Activated CD4-positive, alpha-beta memory T cell treated with anti-CD3 and anti-CD28 coated beads, Interleukin-2, amount 10 ng/mL, durations not matched to agents 7 days and 5 days (primary cell): ENCODE data around the gene SLCO4A1. TPM values are rescaled to one million over a fixed set of nuclear protein-coding genes. Genes with fewer than 3 reads are reported as not detected.

ENCODE experiments used
- CTCF ChIA-PET: fragments of 350-600 bp; sonication (Branson Sonifier 250); formaldehyde crosslinking; loops from one replicate; lab custom pipeline; 2021; ENCODE audit warnings: antibody characterized with exemption, inconsistent platforms; lab: Charles Lee
- POLR2A ChIA-PET: fragments of 350-600 bp; sonication (Branson Sonifier 250); formaldehyde crosslinking; loops from one replicate; lab custom pipeline; 2021; ENCODE audit warnings: antibody characterized with exemption; lab: Charles Lee
- DNase-seq: peaks from one replicate; pipeline ENCODE4 v3.0.0-alpha.2; 2020
- H3K27ac Mint-ChIP-seq: one replicate; pipeline ENCODE4 v1.8.0; 2021; ENCODE audit warnings: mild to moderate bottlenecking, mixed read lengths
- H3K27me3 Mint-ChIP-seq: one replicate; pipeline ENCODE4 v1.8.0; 2021; ENCODE audit warnings: mixed read lengths
- H3K36me3 Mint-ChIP-seq: one replicate; pipeline ENCODE4 v1.8.0; 2021; ENCODE audit warnings: low read depth, mixed read lengths
- H3K4me1 Mint-ChIP-seq: one replicate; pipeline ENCODE4 v1.8.0; 2021; ENCODE audit warnings: mixed read lengths
- H3K4me3 Mint-ChIP-seq: one replicate; pipeline ENCODE4 v1.8.0; 2021; ENCODE audit warnings: mild to moderate bottlenecking, mixed read lengths
- H3K9me3 Mint-ChIP-seq: one replicate; pipeline ENCODE4 v1.8.0; 2021; ENCODE audit warnings: mixed read lengths
- total RNA-seq, 2 experiments: library from RNA; stranded (reverse); gene quantifications; one replicate each; pipeline ENCODE4 v1.2.3, GENCODE V29; 2021

SLCO4A1 gene
- total RNA-seq, 2 experiments from 2014 or later: 51.5 to 51.7 TPM

DNA sequence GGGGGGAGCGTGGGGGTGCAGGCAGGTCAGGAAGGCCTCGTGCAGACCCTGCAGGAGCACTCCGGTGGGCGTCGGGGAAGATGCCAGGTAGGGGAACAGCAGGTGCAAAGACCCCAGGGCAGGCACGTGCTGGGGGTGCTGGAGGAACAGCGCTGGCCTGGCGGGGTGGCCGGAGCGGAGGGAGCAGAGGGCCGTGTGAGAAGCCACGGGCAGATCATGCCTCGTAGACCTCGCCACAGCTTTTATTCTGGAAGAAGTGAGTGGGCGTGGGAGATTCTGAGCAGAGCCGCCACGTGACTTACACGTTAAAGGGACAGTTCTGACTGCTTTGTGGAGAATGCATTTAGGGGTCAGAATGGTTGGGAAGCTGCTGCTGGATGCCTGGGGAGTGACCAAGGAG is 75.6 kb downstream of the SLCO4A1 start:
- no peak overlapping the region for H3K27ac Mint-ChIP-seq
- H3K4me3 Mint-ChIP-seq: no peak overlapping the region
- POLR2A ChIA-PET: no interaction called here
- no peak for DNase-seq
- H3K4me1 Mint-ChIP-seq: peaks cover 27% of the 10 kb centered on the region
- CTCF ChIA-PET: interaction anchor here (1.1 kb wide), 1 partner anchor 45 kb away, joined by 3 read pairs; no protein-coding TSS in a partner anchor
- H3K36me3 Mint-ChIP-seq: peaks cover 26% of the 10 kb centered on the region
- peaks cover 58% of the 10 kb centered on the region for H3K27me3 Mint-ChIP-seq
- H3K9me3 Mint-ChIP-seq: peaks cover 12% of the 10 kb centered on the region

DNA sequence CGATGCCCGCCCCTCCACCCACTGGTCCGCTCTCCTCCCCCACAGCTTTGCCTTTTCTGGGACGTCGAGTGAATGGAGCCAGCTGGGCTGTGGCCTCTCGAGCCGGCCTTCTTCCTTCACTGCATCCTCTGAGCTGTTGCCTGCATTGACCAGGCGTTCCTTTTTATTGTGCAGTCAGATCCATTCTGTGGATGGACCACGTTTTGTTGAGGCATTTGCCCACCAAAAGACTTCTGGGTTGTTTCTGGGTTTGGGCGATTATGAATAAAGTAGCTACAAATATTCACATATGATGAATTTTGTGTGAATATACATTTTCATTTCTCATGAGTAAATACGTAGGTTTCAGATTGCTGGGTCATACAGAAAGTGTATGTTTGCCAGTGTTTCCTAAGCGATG is 76.2 kb downstream of the SLCO4A1 start:
- no peak overlapping the region for H3K27ac Mint-ChIP-seq
- H3K9me3 Mint-ChIP-seq: peaks cover 12% of the 10 kb centered on the region
- H3K4me1 Mint-ChIP-seq: peaks cover 27% of the 10 kb centered on the region
- peaks cover 62% of the 10 kb centered on the region for H3K27me3 Mint-ChIP-seq
- CTCF ChIA-PET: interaction anchor here (0.9 to 1.1 kb wide), 2 partner anchors 22 to 45 kb away, joined by 3 read pairs; no protein-coding TSS in a partner anchor
- H3K36me3 Mint-ChIP-seq: peaks cover 26% of the 10 kb centered on the region
- H3K4me3 Mint-ChIP-seq: no peak overlapping the region
- POLR2A ChIA-PET: interaction anchor here (0.6 to 0.7 kb wide), 2 partner anchors 21 to 22 kb away, joined by 3 to 4 read pairs; no protein-coding TSS in a partner anchor
- DNase-seq: no peak

DNA sequence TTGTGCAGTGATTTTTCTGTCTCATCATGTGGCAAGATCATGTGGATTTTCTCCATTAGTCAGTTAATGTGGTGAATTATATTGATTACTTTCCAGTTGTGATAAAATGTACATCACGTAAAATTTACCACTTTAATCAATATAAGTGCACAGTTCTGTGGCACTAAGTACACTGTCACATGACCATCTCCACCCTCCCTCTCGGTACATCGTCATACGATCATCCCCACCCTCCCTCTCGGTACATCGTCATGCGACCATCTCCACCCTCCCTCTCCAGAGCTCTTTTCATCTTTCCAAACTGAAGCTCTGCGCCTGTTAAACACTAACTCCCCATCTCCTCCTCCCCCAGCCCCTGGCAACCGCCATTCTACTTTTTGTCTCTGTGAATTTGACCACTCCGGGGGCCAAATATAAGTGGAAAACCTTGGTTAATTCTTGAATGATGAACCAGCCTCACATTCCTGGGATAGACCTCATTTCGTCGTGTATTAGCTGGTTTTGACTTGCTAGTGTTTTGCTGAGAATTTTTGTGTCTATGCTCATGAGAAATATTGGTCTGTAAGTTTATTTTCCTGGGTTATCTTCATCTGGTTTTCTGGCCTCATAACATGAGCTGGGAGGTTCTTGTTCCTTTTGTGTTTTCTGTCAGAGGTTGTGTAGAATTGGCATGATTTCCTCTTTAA is 77.1 kb downstream of the SLCO4A1 start:
- Mint-ChIP-seq H3K36me3 (peaks cover 26% of the 10 kb centered on the region), H3K9me3 (peaks cover 12% of the 10 kb centered on the region), H3K27me3 (peaks cover 58% of the 10 kb centered on the region), H3K4me1 (peaks cover 27% of the 10 kb centered on the region), H3K4me3 (no peak overlapping the region), H3K27ac (no peak overlapping the region)
- ChIA-PET CTCF (interaction anchor here (0.8 to 1.3 kb wide), 3 partner anchors 21 to 68 kb away, joined by 3 to 4 read pairs (median 3); no protein-coding TSS in a partner anchor), POLR2A (interaction anchor here (0.6 to 1.1 kb wide), 3 partner anchors 15 to 21 kb away, joined by 3 to 4 read pairs (median 3); no protein-coding TSS in a partner anchor)
- no peak for DNase-seq

Other genes starting within 250 kb of the SLCO4A1 start
- gene CABLES2, start 235.2 kb upstream of the SLCO4A1 start, total RNA-seq: 10 to 100 TPM; 13.2 to 13.7 TPM
- not detected for gene RBBP8NL, start 215.0 kb upstream of the SLCO4A1 start, total RNA-seq
- not detected for gene GATA5, start 166.5 kb upstream of the SLCO4A1 start, total RNA-seq
- not detected for gene NTSR1, start 66.3 kb downstream of the SLCO4A1 start, total RNA-seq
- 10 to 100 TPM; 14.9 to 15.8 TPM for gene MRGBP, start 154.0 kb downstream of the SLCO4A1 start, total RNA-seq
- gene OGFR, start 162.3 kb downstream of the SLCO4A1 start, total RNA-seq: 10 to 100 TPM; 71.1 to 73.4 TPM
- not detected for gene COL9A3, start 174.5 kb downstream of the SLCO4A1 start, total RNA-seq
- gene TCFL5, start 219.3 kb downstream of the SLCO4A1 start, total RNA-seq: 1 to 10 TPM; 6.0 to 6.2 TPM